ENCODE measurements around the gene MACROD1.

The MACROD1 gene

GRCh38 chr11:64005691-64006090, 160.2 kb downstream of the MACROD1 start:
- H3K36me3 Mint-ChIP-seq, result peaks cover 9% of the 10 kb centered on the region
- H3K27me3 Mint-ChIP-seq, result peaks cover 51% of the 10 kb centered on the region
- H3K4me1 Mint-ChIP-seq, result peaks cover 21% of the 10 kb centered on the region
- no peak overlapping the region for H3K27ac Mint-ChIP-seq
- ATAC-seq, result no peak
- H3K9me3 Mint-ChIP-seq, result peaks cover 9% of the 10 kb centered on the region
- no peak overlapping the region for H3K4me3 Mint-ChIP-seq

GRCh38 chr11:64004590-64004984, 161.3 kb downstream of the MACROD1 start:
- Mint-ChIP-seq H3K4me3 (no peak overlapping the region), H3K27me3 (peaks cover 41% of the 10 kb centered on the region), H3K4me1 (peaks cover 26% of the 10 kb centered on the region), H3K9me3 (no peaks in the 10 kb centered on the region), H3K27ac (no peak overlapping the region), H3K36me3 (no peaks in the 10 kb centered on the region)
- no peak for ATAC-seq

- no peaks in the 10 kb centered on the region for H3K9me3 Mint-ChIP-seq
- no peak for ATAC-seq
- H3K36me3 Mint-ChIP-seq, result no peaks in the 10 kb centered on the region
- H3K27ac Mint-ChIP-seq, result no peak overlapping the region
- H3K27me3 Mint-ChIP-seq, result peaks cover 38% of the 10 kb centered on the region
- H3K4me3 Mint-ChIP-seq, result no peak overlapping the region
- H3K4me1 Mint-ChIP-seq, result peaks cover 29% of the 10 kb centered on the region
Measured at GRCh38 chr11:64003807-64004589, 161.9 kb downstream of the MACROD1 start.

- H3K27ac Mint-ChIP-seq, result no peak overlapping the region
- H3K4me3 Mint-ChIP-seq, result peak overlapping the region; percentile 13
Measured at GRCh38 chr11:64001484-64002420, 164.2 kb downstream of the MACROD1 start.

DNA sequence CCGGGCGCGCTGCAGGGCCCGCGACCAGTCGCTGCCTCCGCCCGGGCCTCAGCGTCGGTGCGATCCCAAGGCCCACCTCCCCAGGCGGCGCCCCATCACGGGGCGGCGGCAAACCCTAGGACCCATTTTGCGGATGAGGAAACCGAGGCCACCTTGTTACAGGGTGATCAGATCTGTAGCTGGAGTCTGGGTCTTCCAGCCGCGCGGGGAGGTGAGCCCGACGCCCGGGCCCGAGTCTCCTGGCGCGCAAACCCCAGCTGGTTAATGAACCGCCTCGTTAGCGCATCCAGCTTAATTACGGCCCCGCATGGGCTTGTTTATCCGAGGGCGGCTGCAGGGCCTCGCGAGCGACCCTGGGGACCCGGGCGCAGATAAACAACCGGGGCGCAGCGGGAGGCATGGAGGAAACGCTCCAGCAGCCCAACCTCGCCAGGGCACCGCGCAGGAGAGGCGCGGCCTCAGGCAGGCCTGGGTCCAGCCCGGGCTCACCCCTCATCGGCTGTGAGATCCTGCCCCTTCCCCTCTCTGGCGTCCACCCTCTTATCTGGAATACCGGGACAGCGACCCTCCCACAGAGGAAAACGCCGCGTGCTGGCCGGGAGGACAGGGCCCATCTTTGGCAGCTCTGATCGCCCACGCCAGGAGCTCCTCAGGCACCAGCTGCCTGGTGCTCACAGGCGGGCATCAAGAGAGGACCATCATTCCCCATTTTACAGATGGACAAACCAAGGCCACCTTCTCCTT, 165.0 kb downstream of the MACROD1 start:
- no peak for ATAC-seq
- H3K36me3 Mint-ChIP-seq, result peaks cover 27% of the 10 kb centered on the region
- no peak overlapping the region for H3K27ac Mint-ChIP-seq
- no peaks in the 10 kb centered on the region for H3K9me3 Mint-ChIP-seq
- peak overlapping the region; percentile 13 for H3K4me3 Mint-ChIP-seq
- H3K4me1 Mint-ChIP-seq, result peaks cover 29% of the 10 kb centered on the region
- peaks cover 8% of the 10 kb centered on the region for H3K27me3 Mint-ChIP-seq

More at GRCh38 chr11:64001484-64002420, 164.2 kb downstream of the MACROD1 start:
- peaks cover 34% of the 10 kb centered on the region for H3K4me1 Mint-ChIP-seq
- no peaks in the 10 kb centered on the region for H3K9me3 Mint-ChIP-seq
- no peak for ATAC-seq
- peaks cover 16% of the 10 kb centered on the region for H3K27me3 Mint-ChIP-seq
- H3K36me3 Mint-ChIP-seq, result peaks cover 19% of the 10 kb centered on the region

- peak; percentile 85 for ATAC-seq
Measured at GRCh38 chr11:64000026-64000739, 165.7 kb downstream of the MACROD1 start.

DNA sequence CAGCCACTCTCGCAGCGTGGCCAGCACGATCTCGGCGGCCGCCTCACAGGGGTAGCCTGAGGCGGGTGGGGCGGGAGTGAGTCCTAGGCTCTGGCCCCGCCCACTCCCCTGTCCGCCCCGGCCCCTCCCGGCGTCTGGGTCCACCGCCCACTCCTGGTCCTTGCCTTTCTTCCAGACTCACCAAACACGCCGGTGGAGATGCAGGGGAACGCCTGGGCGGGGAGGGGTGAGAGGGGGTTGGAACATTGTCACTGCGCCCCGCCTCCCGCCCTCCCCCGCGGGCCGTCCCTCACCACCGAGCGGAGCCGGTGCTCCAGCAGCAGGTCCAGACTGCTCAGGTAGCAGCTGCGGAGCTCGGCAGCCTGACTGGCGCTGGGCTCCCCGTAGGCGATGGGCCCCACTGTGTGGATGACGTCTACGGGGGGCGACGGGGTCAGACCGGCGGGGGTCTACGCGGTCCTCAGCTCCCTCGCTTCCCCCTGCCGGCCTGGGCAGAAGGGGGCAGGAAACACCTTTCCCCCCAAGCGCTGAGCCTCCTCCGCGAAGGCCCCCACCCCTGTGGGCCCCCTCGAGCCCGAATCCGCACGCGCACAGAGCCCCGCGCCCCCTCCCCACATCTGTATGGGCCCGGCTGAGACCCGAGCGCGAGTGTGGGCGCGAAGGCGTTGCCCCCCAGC, 166.4 kb downstream of the MACROD1 start:
- Mint-ChIP-seq H3K36me3 (peaks cover 42% of the 10 kb centered on the region), H3K4me1 (peaks cover 29% of the 10 kb centered on the region), H3K4me3 (peak overlapping the region; percentile 65), H3K27me3 (no peaks in the 10 kb centered on the region), H3K9me3 (no peaks in the 10 kb centered on the region), H3K27ac (no peak overlapping the region)
- ATAC-seq, result peak; percentile 72

More at GRCh38 chr11:64000026-64000739, 165.7 kb downstream of the MACROD1 start:
- H3K27ac Mint-ChIP-seq, result no peak overlapping the region
- peaks cover 35% of the 10 kb centered on the region for H3K36me3 Mint-ChIP-seq
- peak overlapping the region; percentile 65 for H3K4me3 Mint-ChIP-seq
- H3K27me3 Mint-ChIP-seq, result peaks cover under 1% of the 10 kb centered on the region
- no peaks in the 10 kb centered on the region for H3K9me3 Mint-ChIP-seq
- H3K4me1 Mint-ChIP-seq, result peaks cover 29% of the 10 kb centered on the region

GRCh38 chr11:63998558-63999348, 167.2 kb downstream of the MACROD1 start:
- Mint-ChIP-seq H3K27me3 (no peaks in the 10 kb centered on the region), H3K4me1 (peaks cover 29% of the 10 kb centered on the region), H3K4me3 (peak overlapping the region; percentile 58), H3K36me3 (peaks cover 47% of the 10 kb centered on the region), H3K27ac (no peak overlapping the region), H3K9me3 (no peaks in the 10 kb centered on the region)
- ATAC-seq, result peak; percentile 3

DNA sequence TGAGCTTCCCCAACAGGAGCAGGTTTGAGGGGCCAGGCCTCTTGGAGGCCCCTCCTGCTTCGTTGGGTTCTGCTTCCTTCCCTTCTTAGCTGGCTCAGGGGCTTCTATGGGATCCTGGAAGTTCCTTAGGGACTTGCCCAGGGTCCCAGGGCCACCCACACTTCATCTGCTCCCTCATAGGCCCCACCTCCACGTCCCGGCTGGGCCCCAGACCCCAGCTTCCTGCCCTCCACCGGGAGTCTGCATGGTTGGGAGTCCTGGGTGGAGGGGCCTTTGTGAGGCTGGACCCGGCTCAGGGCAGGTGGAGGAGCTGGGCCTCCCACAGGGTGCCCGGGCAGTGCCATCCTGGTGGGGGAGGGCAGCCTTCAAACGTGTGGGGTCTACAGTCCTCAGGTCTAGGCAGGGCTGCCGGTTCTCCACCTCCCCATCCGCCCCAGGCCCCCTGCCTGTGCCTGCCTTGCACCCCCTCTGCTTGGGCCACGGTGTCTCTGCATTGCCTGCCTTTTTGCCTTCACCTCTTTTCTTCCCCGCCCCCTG, 168.0 kb downstream of the MACROD1 start:
- Mint-ChIP-seq H3K4me3 (no peak overlapping the region), H3K4me1 (peaks cover 34% of the 10 kb centered on the region), H3K27me3 (no peaks in the 10 kb centered on the region), H3K36me3 (peaks cover 56% of the 10 kb centered on the region), H3K9me3 (no peaks in the 10 kb centered on the region), H3K27ac (no peak overlapping the region)
- ATAC-seq, result no peak

DNA sequence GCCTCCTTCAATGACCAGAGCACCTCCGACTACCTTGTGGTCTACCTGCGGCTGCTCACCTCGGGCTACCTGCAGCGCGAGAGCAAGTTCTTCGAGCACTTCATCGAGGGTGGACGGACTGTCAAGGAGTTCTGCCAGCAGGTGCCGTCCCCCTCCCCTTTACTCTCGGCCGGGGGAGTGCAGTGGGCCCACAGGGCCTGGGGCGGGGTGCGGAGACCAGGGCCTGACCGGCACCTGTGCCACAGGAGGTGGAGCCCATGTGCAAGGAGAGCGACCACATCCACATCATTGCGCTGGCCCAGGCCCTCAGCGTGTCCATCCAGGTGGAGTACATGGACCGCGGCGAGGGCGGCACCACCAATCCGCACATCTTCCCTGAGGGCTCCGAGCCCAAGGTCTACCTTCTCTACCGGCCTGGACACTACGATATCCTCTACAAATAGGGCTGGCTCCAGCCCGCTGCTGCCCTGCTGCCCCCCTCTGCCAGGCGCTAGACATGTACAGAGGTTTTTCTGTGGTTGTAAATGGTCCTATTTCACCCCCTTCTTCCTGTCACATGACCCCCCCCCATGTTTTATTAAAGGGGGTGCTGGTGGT, 168.7 kb downstream of the MACROD1 start:
- Mint-ChIP-seq H3K36me3 (peaks cover 60% of the 10 kb centered on the region), H3K4me3 (no peak overlapping the region), H3K4me1 (peaks cover 36% of the 10 kb centered on the region), H3K9me3 (no peaks in the 10 kb centered on the region), H3K27ac (no peak overlapping the region), H3K27me3 (no peaks in the 10 kb centered on the region)
- ATAC-seq, result no peak

DNA sequence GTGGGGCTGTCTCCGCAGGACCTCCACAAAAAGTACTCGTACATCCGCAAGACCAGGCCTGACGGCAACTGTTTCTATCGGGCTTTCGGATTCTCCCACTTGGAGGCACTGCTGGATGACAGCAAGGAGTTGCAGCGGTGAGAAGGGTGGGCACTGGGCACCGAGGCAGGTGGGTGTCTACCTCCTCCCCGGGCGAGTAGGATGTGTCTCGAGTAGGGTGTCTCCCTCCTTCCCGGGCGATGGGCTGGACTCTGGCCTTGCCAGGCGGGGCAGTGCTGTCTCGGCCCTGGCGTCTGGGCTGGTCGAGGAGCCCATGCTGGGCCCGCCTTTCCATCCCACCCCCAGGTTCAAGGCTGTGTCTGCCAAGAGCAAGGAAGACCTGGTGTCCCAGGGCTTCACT, 169.4 kb downstream of the MACROD1 start:
- H3K27ac Mint-ChIP-seq, result no peak overlapping the region
- H3K27me3 Mint-ChIP-seq, result no peaks in the 10 kb centered on the region
- peaks cover 67% of the 10 kb centered on the region for H3K36me3 Mint-ChIP-seq
- ATAC-seq, result no peak
- peaks cover 43% of the 10 kb centered on the region for H3K4me1 Mint-ChIP-seq
- H3K9me3 Mint-ChIP-seq, result no peaks in the 10 kb centered on the region
- H3K4me3 Mint-ChIP-seq, result no peak overlapping the region

DNA sequence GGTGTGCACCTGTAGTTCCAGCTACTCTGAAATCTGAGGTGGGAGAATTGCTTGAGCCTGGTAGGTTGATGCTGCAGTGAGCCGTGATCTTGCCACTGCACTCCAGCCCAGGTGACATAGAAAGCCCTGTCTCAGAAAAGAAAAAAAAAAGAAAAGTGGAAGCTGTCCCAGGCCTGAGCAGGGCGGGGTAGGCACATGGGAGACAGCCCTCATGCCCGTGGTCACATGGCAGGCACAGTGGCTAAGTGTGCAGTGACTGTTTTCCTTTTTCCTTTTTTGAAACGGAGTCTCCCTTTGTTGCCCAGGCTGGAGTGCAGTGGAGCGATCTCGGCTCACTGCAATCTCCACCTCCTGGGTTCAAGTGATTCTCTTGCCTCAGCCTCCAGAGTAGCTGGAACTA, 171.9 kb downstream of the MACROD1 start:
- Mint-ChIP-seq H3K9me3 (no peaks in the 10 kb centered on the region), H3K27ac (no peak overlapping the region), H3K4me3 (no peak overlapping the region), H3K27me3 (no peaks in the 10 kb centered on the region), H3K36me3 (peaks cover 89% of the 10 kb centered on the region), H3K4me1 (peaks cover 39% of the 10 kb centered on the region)
- no peak for ATAC-seq

DNA sequence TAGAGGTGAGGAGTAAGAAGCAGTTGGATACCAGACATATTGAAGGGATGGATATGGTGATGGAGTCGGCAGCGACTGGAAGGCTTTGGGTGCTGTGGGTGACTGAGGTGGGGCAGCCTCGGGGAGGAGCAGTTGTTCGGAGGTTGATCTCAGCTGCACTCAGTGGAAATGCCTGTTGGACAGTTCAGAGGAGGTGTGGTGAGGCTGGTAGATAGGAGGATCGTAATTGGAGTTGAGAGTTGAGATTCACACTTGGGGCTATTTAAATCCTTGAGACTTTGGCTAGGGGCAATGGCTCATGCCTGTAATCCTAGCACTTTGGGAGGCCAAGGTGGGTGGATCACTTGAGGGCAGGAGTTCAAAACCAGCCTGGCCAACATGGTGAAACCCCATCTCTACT, 172.8 kb downstream of the MACROD1 start:
- Mint-ChIP-seq H3K27me3 (no peaks in the 10 kb centered on the region), H3K4me1 (peaks cover 35% of the 10 kb centered on the region), H3K9me3 (no peaks in the 10 kb centered on the region), H3K4me3 (no peak overlapping the region), H3K27ac (peak overlapping the region; percentile 12), H3K36me3 (peaks cover 91% of the 10 kb centered on the region)
- no peak for ATAC-seq

Measured in stimulated activated memory B cell treated with anti-CD40 and anti-IgM and Interleukin-4, amounts not matched to agents 10 μg/mL and 1 μg/mL and 100 μg/mL, for 72 hours (primary cell).